Measurements from ENCODE around the gene CD9.
"Not testable (repeated sequence)": the region's sequence is repeated elsewhere in the genome, so short reads cannot be mapped to it uniquely, and the experiment has no call there.

Gene CD9

GRCh38 chr12:6158749-6159148 is 41.5 kb upstream of the CD9 start:
- Histone ChIP-seq H3K4me1 (ENCODE audit: insufficient read depth, poor library complexity, severe bottlenecking) (no peaks in the 10 kb centered on the region), H3K27me3 (ENCODE audit: insufficient read depth, poor library complexity, severe bottlenecking) (no peaks in the 10 kb centered on the region)
- ATAC-seq (ENCODE audit: low read depth) = no peak

GRCh38 chr12:6159166-6160011 is 40.8 kb upstream of the CD9 start:
- H3K4me1 ChIP-seq (ENCODE audit: insufficient read depth, poor library complexity, severe bottlenecking); H3K36me3 ChIP-seq (ENCODE audit: low read depth); H3K27me3 ChIP-seq (ENCODE audit: insufficient read depth, poor library complexity, severe bottlenecking); H3K4me3 ChIP-seq (ENCODE audit: severe bottlenecking); ATAC-seq (ENCODE audit: low read depth); DNase-seq (ENCODE audit: low spot score); H3K9me3 ChIP-seq (ENCODE audit: severe bottlenecking); H3K27ac ChIP-seq (ENCODE audit: poor library complexity, severe bottlenecking): not testable (repeated sequence)

More at GRCh38 chr12:6158749-6159148, 41.5 kb upstream of the CD9 start:
- Histone ChIP-seq H3K36me3 (ENCODE audit: low read depth) (no peaks in the 10 kb centered on the region), H3K9me3 (ENCODE audit: severe bottlenecking) (no peaks in the 10 kb centered on the region), H3K4me3 (ENCODE audit: severe bottlenecking) (no peak overlapping the region), H3K27ac (ENCODE audit: poor library complexity, severe bottlenecking) (no peak overlapping the region)
- no peak for TF ChIP-seq CTCF (IDR thresholded peaks at IDR 0.05; ENCODE audit: poor library complexity, severe bottlenecking)
- DNase-seq (ENCODE audit: low spot score) = no peak

GRCh38 chr12:6160049-6160649 is 40.1 kb upstream of the CD9 start:
- not testable (repeated sequence) for DNase-seq (ENCODE audit: low spot score); H3K36me3 ChIP-seq (ENCODE audit: low read depth); H3K9me3 ChIP-seq (ENCODE audit: severe bottlenecking); H3K27me3 ChIP-seq (ENCODE audit: insufficient read depth, poor library complexity, severe bottlenecking); H3K4me1 ChIP-seq (ENCODE audit: insufficient read depth, poor library complexity, severe bottlenecking); ATAC-seq (ENCODE audit: low read depth); H3K27ac ChIP-seq (ENCODE audit: poor library complexity, severe bottlenecking); H3K4me3 ChIP-seq (ENCODE audit: severe bottlenecking)

GRCh38 chr12:6161124-6161882 is 38.9 kb upstream of the CD9 start:
- Histone ChIP-seq H3K4me3 (ENCODE audit: severe bottlenecking) (no peak overlapping the region), H3K36me3 (ENCODE audit: low read depth) (no peaks in the 10 kb centered on the region), H3K9me3 (ENCODE audit: severe bottlenecking) (no peaks in the 10 kb centered on the region), H3K4me1 (ENCODE audit: insufficient read depth, poor library complexity, severe bottlenecking) (no peaks in the 10 kb centered on the region), H3K27ac (ENCODE audit: poor library complexity, severe bottlenecking) (no peak overlapping the region), H3K27me3 (ENCODE audit: insufficient read depth, poor library complexity, severe bottlenecking) (no peaks in the 10 kb centered on the region)
- no peak for ATAC-seq (ENCODE audit: low read depth)
- no peak for DNase-seq (ENCODE audit: low spot score)
- no peak for TF ChIP-seq CTCF (IDR thresholded peaks at IDR 0.05; ENCODE audit: poor library complexity, severe bottlenecking)

GRCh38 chr12:6163416-6164060 is 36.7 kb upstream of the CD9 start:
- Histone ChIP-seq H3K9me3 (ENCODE audit: severe bottlenecking) (no peaks in the 10 kb centered on the region), H3K36me3 (ENCODE audit: low read depth) (no peaks in the 10 kb centered on the region), H3K4me3 (ENCODE audit: severe bottlenecking) (no peak overlapping the region), H3K27ac (ENCODE audit: poor library complexity, severe bottlenecking) (no peak overlapping the region), H3K4me1 (ENCODE audit: insufficient read depth, poor library complexity, severe bottlenecking) (peaks cover 19% of the 10 kb centered on the region), H3K27me3 (ENCODE audit: insufficient read depth, poor library complexity, severe bottlenecking) (no peaks in the 10 kb centered on the region)
- no peak for DNase-seq (ENCODE audit: low spot score)
- no peak for ATAC-seq (ENCODE audit: low read depth)
- no peak for TF ChIP-seq CTCF (IDR thresholded peaks at IDR 0.05; ENCODE audit: poor library complexity, severe bottlenecking)
